ENCODE data around the gene CHST15. TPM values are rescaled to one million over a fixed set of nuclear protein-coding genes. Genes with fewer than 3 reads are reported as not detected.

The CHST15 gene
- total RNA-seq, 1 donor from 2014 or later = 11.1 TPM

- DNase-seq (ENCODE audit: low read depth) (no peak), FAIRE-seq (no peak)
- Histone ChIP-seq H3K27me3 (ENCODE audit: control insufficient read depth, insufficient read depth, low read length) (no peaks in the 10 kb centered on the region), H3K4me3 (ENCODE audit: low read depth, low read length) (no peak overlapping the region), H3K36me3 (ENCODE audit: control insufficient read depth, insufficient read depth, low read length) (no peaks in the 10 kb centered on the region)
- TF ChIP-seq CTCF (IDR thresholded peaks at IDR 0.05; ENCODE audit: insufficient read depth, low read length, severe bottlenecking) = no peak
Measured at GRCh38 chr10:124083047-124083739, 10.2 kb downstream of the CHST15 start.

GRCh38 chr10:124082555-124082954 lies 10.8 kb downstream of the CHST15 start:
- no peaks in the 10 kb centered on the region for H3K27me3 ChIP-seq (ENCODE audit: control insufficient read depth, insufficient read depth, low read length)
- DNase-seq (ENCODE audit: low read depth) (no peak), FAIRE-seq (no peak)
- TF ChIP-seq CTCF (IDR thresholded peaks at IDR 0.05; ENCODE audit: insufficient read depth, low read length, severe bottlenecking) = no peak
- no peak overlapping the region for H3K4me3 ChIP-seq (ENCODE audit: low read depth, low read length)
- no peaks in the 10 kb centered on the region for H3K36me3 ChIP-seq (ENCODE audit: control insufficient read depth, insufficient read depth, low read length)

DNA sequence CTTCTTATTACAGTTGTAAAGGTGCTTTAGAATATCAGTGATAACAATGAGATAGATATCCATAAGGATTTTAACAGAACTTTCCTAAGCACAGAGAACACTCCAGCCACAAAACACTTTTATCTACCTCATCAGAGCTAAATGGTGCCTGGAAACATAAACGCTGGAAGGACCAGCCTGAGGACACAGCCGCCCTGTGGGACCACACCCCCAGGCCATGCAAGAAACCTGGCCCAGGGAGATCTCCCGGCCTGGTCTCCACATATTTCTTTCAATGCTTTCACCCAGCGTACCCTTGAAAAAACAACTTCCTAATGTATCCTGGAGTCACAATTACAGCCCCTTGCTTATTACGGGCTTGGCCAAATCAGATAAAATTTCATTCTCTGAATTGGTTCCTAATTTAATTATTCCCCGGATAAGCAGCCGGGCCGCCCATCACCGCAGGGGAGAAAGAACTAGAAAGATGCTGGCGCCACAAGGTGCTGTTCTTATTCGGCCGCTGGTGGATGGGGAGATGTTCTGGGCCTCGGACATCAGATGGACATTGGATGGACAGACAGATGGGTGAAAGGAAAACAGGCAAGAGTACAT lies 11.8 kb downstream of the CHST15 start:
- FAIRE-seq (no peak), DNase-seq (ENCODE audit: low read depth) (no peak)
- H3K27me3 ChIP-seq (ENCODE audit: control insufficient read depth, insufficient read depth, low read length) = no peaks in the 10 kb centered on the region
- H3K36me3 ChIP-seq (ENCODE audit: control insufficient read depth, insufficient read depth, low read length) = no peaks in the 10 kb centered on the region
- no peak overlapping the region for H3K4me3 ChIP-seq (ENCODE audit: low read depth, low read length)
- no peak for TF ChIP-seq CTCF (IDR thresholded peaks at IDR 0.05; ENCODE audit: insufficient read depth, low read length, severe bottlenecking)

GRCh38 chr10:124079864-124080263 lies 13.5 kb downstream of the CHST15 start:
- no peak for TF ChIP-seq CTCF (IDR thresholded peaks at IDR 0.05; ENCODE audit: insufficient read depth, low read length, severe bottlenecking)
- no peak overlapping the region for H3K4me3 ChIP-seq (ENCODE audit: low read depth, low read length)
- DNase-seq (ENCODE audit: low read depth) (no peak), FAIRE-seq (no peak)
- no peaks in the 10 kb centered on the region for H3K27me3 ChIP-seq (ENCODE audit: control insufficient read depth, insufficient read depth, low read length)
- H3K36me3 ChIP-seq (ENCODE audit: control insufficient read depth, insufficient read depth, low read length) = no peaks in the 10 kb centered on the region

GRCh38 chr10:124078714-124079113 lies 14.7 kb downstream of the CHST15 start:
- Histone ChIP-seq H3K27me3 (ENCODE audit: control insufficient read depth, insufficient read depth, low read length) (no peaks in the 10 kb centered on the region), H3K36me3 (ENCODE audit: control insufficient read depth, insufficient read depth, low read length) (no peaks in the 10 kb centered on the region), H3K4me3 (ENCODE audit: low read depth, low read length) (no peak overlapping the region)
- FAIRE-seq (no peak), DNase-seq (ENCODE audit: low read depth) (no peak)
- no peak for TF ChIP-seq CTCF (IDR thresholded peaks at IDR 0.05; ENCODE audit: insufficient read depth, low read length, severe bottlenecking)
